HG02623 (cell line): ENCODE measurements around the gene EPN3.
A peak's percentile ranks its signal among the peaks of the same experiment; 100 is the strongest.

Experiments used
- ATAC-seq: cut with Tn5 transposase; IDR thresholded peaks from one replicate; pipeline ENCODE4 v1.9.1; 2021; ENCODE audit warnings: moderate library complexity; ENCODE audit not compliant: unreplicated experiment

The EPN3 gene

GRCh38 chr17:50533720-50534148 lies 1.2 kb downstream of the EPN3 start:
- ATAC-seq: no peak

- ATAC-seq: no peak
Measured at GRCh38 chr17:50534222-50534978, 1.9 kb downstream of the EPN3 start.

DNA sequence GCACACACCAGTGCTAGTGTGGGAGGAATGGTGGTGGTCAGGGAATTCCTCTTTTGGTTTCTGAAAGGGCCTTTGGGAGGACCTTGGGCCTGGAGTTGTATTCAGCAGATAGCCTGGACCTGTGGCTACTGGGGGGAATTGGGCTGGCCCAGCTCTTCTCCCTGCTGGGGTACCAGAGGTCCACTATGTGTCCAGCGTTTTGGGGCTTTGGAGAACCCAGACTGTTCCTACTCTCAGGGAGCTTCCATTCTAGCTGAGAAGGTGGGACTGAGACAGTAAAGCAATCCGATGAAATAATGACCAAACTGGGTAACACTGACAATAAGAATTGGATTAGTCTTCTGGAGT lies 2.4 kb downstream of the EPN3 start:
- no peak for ATAC-seq

- no peak for ATAC-seq
Measured at GRCh38 chr17:50535407-50535806, 2.9 kb downstream of the EPN3 start.

GRCh38 chr17:50536683-50537646 lies 4.4 kb downstream of the EPN3 start:
- no peak for ATAC-seq

DNA sequence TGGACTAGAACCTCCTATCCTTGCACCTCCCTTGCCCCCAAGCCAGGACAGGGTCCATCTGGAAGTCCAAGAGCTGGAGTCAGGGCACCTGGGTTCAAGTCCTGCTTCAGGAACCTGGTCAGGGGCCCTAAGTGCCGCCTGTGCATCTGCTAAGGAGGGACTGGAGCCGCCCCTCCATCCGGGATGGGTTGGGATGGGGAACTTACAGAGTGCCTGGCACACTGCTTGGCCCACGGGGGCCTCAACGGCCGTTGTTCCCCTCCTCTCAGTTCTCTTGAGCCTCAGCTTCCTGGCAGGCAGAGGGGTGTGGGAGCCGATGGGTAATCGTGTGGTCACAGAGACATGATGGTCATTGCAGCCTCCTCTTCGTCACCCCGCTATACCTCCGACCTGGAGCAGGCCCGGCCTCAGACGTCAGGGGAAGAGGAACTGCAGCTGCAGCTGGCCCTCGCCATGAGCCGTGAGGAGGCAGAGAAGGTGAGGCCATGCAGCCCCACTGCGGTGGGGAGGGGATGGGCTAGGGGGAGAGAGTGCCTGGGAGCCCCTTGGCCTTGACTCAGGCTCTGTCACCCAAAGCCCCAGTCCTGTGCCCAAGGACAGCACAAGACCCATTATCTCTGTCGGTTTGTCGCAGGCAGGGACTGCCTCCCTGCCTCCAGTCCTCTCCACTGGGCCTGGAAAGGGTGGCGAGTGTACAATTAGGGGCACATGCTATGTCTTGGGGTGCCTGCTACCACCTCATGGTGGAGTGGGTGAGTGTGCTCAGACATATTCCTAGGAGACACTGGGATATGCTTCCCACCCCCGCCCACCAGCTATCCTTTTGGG lies 5.4 kb downstream of the EPN3 start:
- ATAC-seq: no peak

DNA sequence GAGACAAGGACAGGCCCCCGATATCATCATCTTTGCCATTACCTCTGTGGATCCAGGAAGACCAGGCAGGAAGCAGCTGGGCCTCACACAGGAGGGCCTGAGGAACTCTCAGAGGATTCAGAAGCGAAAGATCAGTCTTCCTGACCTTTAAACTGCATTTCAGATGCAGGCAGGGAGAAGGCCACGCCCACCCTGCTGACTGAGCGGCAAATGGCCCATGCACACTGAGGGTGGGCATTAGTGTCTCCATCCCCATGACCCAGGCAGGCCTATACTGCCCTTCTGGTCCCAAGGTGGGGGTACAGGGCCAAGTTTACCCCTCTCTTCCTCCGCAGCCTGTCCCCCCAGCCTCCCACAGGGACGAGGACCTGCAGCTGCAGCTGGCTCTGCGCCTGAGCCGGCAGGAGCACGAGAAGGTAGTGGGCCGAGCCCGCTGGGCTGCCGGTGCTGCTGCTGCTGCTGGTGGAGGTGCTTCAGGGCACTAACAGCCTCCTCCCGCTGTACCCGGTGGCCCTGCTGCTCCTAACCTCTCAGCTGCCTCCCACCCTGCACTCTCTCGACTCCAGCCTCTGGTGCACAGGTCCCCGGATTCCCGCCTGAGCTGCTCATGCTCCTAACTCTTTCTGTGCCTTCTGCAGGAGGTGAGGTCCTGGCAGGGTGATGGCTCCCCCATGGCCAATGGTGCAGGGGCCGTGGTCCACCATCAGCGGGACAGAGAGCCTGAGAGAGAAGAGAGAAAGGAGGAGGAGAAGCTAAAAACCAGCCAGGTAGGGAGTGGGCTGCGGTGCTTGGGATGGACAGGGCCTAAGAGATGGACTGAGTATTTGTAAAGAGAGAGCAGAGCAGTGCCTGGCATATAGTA lies 6.2 kb downstream of the EPN3 start:
- no peak for ATAC-seq

DNA sequence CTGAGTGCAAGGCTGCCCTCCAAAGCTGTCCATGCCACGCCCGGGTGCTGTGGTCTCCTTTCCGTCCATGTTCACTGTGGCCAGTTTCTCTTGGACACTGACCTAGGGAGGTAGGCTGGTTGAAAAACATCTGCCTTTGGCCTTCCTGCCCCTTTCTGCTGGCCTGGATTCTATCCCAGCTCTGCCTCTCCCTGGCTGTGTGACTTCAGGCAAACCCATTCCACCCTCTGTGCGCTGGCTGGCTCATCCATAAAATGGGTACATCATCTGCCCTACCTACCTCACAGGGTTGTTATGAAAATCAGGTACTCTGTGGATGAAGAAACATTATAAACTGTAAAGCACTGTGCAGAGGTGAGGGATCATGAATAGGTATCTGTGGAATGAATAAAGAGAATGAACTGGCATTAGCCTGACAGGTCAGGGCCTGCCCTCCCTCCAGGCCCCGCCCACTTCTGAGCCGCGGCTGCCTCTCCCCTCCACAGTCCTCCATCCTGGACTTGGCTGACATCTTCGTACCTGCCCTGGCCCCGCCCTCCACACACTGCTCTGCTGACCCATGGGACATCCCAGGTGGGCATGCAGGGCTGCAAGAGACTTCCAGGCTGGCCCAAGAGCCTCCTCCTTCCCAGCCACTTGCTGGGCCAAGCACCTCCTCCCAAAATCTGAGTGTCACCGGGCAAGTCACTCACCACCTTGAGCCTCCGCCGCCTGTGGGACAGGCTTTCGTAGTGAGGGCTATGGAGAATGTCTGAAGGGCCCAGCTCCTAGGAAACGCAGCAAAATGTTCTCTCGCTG lies 7.4 kb downstream of the EPN3 start:
- ATAC-seq: no peak

DNA sequence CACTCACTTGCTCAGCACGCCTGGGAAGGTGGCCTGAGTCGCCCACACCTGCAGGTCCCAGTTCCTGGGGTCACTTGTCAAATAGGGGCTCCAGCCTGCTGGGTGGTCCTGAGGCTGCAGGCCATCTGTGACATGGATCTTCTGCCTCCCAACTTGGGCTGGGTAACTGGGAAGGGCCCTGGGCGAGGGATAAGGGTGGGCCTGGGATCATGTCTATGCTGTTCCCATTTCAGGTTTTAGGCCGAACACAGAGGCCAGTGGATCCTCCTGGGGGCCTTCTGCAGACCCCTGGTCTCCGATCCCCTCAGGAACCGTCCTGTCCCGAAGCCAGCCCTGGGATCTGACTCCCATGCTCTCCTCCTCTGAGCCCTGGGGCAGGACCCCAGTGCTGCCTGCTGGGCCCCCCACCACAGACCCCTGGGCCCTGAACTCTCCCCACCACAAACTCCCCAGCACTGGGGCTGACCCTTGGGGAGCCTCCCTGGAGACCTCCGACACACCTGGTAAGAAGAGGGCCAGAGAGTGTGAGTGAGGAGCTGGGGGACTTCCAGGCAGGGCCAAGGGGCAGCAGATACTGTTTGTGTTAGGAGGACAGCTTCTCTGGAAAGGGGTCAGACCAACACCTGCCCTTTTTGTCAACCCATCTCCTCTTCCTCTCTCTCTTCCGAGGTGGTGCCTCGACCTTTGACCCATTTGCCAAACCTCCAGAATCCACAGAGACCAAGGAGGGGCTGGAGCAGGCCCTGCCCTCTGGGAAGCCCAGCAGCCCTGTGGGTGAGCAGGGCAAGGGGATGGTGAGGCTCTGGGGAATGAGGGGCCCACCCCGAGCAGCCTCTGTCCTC lies 8.2 kb downstream of the EPN3 start:
- no peak for ATAC-seq

GRCh38 chr17:50541402-50541715 lies 8.8 kb downstream of the EPN3 start:
- no peak for ATAC-seq

GRCh38 chr17:50541716-50542688 lies 9.5 kb downstream of the EPN3 start:
- ATAC-seq: peak; percentile 73

DNA sequence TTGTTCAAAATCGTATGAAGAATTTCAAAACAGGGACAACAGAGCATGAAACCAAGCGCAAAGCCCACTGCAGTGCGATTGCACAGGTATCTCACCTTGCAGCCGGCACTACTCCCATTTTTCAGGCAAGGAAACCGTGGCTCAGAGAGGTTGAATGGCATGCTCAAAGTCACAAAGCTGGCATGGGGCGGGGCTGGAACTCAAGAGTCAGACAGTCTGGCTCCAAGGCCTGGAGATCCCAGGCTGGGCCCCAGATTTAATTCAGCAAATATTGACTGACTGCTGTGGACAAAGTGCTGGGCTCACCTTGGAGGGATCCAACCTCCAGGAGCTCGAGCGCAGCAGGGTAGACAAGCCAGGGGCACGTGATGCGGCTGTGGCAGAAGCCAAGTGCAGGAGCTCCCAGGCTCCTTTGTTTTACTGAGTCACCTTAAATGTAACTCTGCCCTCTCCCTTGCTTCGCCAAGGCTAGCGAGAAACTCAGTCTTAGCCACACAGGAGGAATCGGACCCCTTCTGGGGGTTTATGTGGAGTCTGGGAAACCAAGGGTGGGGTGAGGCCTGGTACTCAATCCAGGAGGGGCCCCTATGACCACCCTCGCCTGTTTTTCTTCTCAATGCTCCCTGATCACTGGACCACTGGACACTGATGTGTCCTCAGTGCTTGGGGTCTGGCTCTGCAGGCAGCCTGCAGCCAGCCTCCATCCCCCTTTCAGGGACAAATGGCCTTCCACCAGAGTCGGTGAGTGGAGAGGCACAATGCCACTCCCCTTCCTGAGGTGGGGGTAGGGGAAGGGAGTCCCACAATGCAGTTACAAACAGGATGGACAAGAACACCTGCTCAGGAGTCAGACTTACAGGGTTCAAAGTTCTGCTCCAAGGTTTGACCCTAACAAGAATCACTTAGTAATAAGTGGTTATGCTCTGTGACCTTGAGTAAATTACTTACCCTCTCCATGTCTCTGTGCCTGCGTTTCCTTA lies 10.6 kb downstream of the EPN3 start:
- ATAC-seq: no peak

DNA sequence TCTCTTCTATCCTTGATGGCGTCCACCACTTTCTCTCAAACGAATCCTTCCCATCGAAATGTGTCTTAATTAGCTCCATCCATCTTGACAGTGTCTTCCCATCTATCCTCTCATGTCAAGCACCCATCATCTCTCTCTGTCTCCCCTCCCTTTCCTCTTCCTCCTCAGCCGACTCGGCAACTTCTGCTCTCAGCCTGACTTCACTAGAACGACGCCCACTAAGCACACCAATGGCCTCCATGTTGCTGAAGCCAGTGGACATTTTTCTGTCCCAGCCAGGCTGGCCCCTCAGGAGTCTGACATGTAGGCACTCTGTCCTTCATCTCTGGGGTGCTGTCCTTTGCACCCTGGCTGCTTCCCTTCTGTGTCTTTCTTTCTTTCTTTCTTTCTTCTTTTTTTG lies 12.0 kb downstream of the EPN3 start:
- ATAC-seq: no peak

DNA sequence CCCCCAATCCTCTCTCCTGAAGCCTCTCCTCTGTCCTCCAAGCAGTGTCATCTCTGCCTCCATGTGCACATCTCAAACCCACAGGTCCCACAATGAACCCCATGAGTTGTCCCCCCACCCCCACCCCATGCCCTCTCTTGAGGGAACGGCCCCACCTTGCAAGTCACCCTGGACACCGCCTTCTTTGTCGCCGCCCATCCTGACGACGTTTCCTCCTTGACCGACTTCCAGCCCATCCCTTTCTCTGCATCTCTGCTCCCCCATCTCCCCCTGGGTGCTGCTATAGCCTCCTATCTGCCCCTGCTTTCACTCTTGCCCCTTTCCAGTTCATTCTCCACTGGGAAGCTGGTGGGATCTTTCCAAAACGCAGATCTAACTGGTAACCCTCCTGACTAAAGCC lies 12.8 kb downstream of the EPN3 start:
- ATAC-seq: no peak

GRCh38 chr17:50546701-50547034 lies 14.1 kb downstream of the EPN3 start:
- ATAC-seq: no peak

DNA sequence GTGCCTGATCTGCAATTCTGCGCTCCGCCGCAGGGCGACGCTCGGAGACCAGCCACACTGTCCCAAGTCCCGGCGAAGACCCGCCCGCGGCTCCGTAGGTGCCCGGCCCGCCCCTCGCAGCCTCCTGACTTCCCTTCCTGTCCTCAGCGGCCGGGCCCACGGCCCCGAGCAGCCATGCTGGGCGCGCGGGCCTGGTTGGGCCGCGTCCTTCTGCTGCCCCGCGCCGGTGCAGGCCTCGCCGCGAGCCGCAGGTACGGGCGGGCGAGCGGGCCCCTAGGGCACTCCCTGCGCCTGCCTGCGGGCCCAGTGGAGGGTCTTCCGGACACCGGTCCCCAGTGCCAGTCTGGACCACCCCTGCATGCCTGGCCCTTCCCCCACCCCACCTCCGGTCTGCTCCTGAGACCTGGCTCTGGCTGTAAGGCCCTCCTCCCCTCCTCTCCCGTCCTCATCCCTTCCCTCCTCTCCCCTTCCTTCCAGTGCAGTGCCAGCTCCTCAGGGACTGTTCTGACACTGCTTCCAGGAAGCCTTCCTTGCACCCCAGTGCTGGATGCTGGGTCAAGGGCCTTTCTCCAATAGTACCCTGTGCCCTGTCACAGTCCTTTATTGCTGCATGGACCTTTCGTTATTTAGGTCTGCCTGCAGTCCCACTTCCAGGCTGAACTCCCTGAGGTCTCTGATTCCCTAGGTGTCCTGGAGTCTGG lies 14.7 kb downstream of the EPN3 start, which contains the start of gene SPATA20:
Gene SPATA20 (plus strand): TSS at position 140 of the 701 bp plus-strand sequence. CDS start 35 bp downstream, at position 175.
- peak; percentile 61 for ATAC-seq
